Calu3 (cell line): ENCODE measurements around the gene GPLD1. TPM values are rescaled to one million over a fixed set of nuclear protein-coding genes. Genes with fewer than 3 reads are reported as not detected.

Source experiments
- BruUV-seq: library from RNA; stranded (reverse); fragments of 400-500 nt; replicated peaks from 2 replicates; lab custom pipeline; 2021; lab: Mats Ljungman, UMichigan
- CTCF ChIA-PET: fragments of 300-600 bp; sonication (Branson Sonifier 250); formaldehyde crosslinking; loops from one replicate; lab custom pipeline; 2022; ENCODE audit warnings: antibody characterized with exemption; lab: Charles Lee
- DNase-seq: peaks from one replicate; pipeline ENCODE4 v3.0.0; 2022
- H3K27ac Mint-ChIP-seq: one replicate; pipeline ENCODE4 v1.8.0; 2022; ENCODE audit warnings: mixed read lengths; ENCODE audit not compliant: unreplicated experiment
- H3K27me3 Mint-ChIP-seq: one replicate; pipeline ENCODE4 v1.8.0; 2022; ENCODE audit warnings: mixed read lengths; ENCODE audit not compliant: unreplicated experiment
- H3K36me3 Mint-ChIP-seq: one replicate; pipeline ENCODE4 v1.8.0; 2022; ENCODE audit warnings: mild to moderate bottlenecking, moderate library complexity, mixed read lengths; ENCODE audit not compliant: insufficient read depth, unreplicated experiment
- H3K4me1 Mint-ChIP-seq: one replicate; pipeline ENCODE4 v1.8.0; 2022; ENCODE audit warnings: mild to moderate bottlenecking, low read depth, mixed read lengths; ENCODE audit not compliant: unreplicated experiment
- H3K4me3 Mint-ChIP-seq: one replicate; pipeline ENCODE4 v1.8.0; 2022; ENCODE audit warnings: mild to moderate bottlenecking, low read depth, moderate library complexity, mixed read lengths; ENCODE audit not compliant: unreplicated experiment
- H3K9me3 Mint-ChIP-seq: one replicate; pipeline ENCODE4 v1.8.0; 2022; ENCODE audit warnings: low read depth, mixed read lengths; ENCODE audit not compliant: unreplicated experiment
- intact Hi-C: fragments of 100-400 bp; cut with micrococcal nuclease; formaldehyde crosslinking; loops from one replicate; pipeline ENCODE4 v1.10.0; 2022; ENCODE audit not compliant: unreplicated experiment
- total RNA-seq: library from RNA; stranded (reverse); gene quantifications from 2 replicates; pipeline ENCODE4 v1.2.3, GENCODE V29; 2022
- TF ChIP-seq, protein P1 (sequence below): fragments of 200-600 bp; IDR thresholded peaks from one replicate; pipeline ENCODE4 v1.8.0; 2022; ENCODE audit warnings: antibody characterized with exemption; ENCODE audit not compliant: unreplicated experiment

GPLD1 gene
- total RNA-seq, 1 experiment from 2014 or later, result 3.5 TPM

DNA sequence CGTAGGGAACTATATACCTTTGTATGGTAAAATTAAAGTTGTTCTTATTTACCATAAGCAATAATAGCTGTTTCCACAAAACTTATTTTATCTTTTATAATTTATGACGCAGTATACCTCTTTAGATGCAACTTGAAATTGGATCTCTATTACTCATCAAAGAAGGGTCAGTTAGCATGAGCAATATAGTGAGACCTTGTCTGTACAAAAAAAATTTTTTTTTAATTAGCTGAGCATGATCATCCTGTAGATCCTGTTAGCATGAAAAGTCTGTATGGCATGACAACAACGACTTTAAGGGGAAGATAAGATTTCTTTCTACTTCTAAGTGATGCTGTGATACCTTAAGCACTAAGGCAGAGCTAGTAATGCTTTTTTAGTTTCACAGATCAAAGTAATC is 11.3 kb upstream of the GPLD1 start:
- H3K9me3 Mint-ChIP-seq, result peaks cover 5% of the 10 kb centered on the region
- no TSS peak for BruUV-seq
- CTCF ChIA-PET, result no interaction called here
- no peak overlapping the region for H3K4me3 Mint-ChIP-seq
- intact Hi-C loops, result loop anchor here (10.0 kb wide), 1 partner anchor 216 kb away; no protein-coding TSS in a partner anchor
- H3K36me3 Mint-ChIP-seq, result peaks cover 13% of the 10 kb centered on the region
- TF ChIP-seq, protein P1, sequence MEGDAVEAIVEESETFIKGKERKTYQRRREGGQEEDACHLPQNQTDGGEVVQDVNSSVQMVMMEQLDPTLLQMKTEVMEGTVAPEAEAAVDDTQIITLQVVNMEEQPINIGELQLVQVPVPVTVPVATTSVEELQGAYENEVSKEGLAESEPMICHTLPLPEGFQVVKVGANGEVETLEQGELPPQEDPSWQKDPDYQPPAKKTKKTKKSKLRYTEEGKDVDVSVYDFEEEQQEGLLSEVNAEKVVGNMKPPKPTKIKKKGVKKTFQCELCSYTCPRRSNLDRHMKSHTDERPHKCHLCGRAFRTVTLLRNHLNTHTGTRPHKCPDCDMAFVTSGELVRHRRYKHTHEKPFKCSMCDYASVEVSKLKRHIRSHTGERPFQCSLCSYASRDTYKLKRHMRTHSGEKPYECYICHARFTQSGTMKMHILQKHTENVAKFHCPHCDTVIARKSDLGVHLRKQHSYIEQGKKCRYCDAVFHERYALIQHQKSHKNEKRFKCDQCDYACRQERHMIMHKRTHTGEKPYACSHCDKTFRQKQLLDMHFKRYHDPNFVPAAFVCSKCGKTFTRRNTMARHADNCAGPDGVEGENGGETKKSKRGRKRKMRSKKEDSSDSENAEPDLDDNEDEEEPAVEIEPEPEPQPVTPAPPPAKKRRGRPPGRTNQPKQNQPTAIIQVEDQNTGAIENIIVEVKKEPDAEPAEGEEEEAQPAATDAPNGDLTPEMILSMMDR, result no peak
- no peak for DNase-seq
- H3K27me3 Mint-ChIP-seq, result no peaks in the 10 kb centered on the region
- peaks cover 37% of the 10 kb centered on the region for H3K4me1 Mint-ChIP-seq
- no peak overlapping the region for H3K27ac Mint-ChIP-seq

DNA sequence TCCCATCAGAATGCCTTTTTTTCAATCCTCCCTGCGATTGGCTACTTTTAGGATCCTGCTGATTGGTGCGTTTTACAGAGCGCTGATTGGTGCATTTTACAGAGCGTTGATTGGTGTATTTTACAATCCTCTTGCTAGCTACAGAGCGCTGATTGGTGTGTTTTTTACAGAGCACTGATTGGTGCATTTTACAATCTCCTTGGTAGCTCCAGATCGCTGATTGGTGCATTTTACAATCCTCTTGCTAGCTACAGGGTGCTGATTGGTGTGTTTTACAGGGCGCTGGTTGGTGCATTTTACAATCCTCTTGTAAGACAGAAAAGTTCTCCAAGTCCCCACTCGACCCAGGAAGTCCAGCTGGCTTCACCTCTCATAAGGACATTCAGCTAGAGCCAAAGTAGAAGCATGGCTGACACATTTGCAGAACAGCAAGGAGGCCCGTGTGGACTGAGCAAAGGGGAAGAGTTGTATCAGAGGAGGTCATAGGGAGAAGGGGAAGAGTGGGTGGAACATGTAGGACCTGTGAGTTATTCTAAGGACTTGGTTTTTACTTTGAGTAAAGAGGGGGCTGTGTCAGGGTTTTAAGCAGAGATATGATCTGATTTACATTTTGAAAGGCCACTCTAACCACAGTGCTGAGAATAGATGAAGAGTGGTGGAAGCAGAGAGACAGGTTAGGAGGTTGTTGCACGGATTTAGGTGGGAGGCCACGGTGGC is 8.0 kb upstream of the GPLD1 start:
- intact Hi-C loops, result no loop called here
- Mint-ChIP-seq H3K4me3 (no peak overlapping the region), H3K4me1 (peaks cover 19% of the 10 kb centered on the region), H3K27ac (no peak overlapping the region), H3K27me3 (no peaks in the 10 kb centered on the region), H3K36me3 (peaks cover 14% of the 10 kb centered on the region), H3K9me3 (peaks cover 5% of the 10 kb centered on the region)
- no TSS peak for BruUV-seq
- CTCF ChIA-PET, result interaction anchor here (0.6 kb wide), 1 partner anchor 482 kb away, joined by 9 read pairs; no protein-coding TSS in a partner anchor
- TF ChIP-seq, protein P1, result no peak
- DNase-seq, result no peak

DNA sequence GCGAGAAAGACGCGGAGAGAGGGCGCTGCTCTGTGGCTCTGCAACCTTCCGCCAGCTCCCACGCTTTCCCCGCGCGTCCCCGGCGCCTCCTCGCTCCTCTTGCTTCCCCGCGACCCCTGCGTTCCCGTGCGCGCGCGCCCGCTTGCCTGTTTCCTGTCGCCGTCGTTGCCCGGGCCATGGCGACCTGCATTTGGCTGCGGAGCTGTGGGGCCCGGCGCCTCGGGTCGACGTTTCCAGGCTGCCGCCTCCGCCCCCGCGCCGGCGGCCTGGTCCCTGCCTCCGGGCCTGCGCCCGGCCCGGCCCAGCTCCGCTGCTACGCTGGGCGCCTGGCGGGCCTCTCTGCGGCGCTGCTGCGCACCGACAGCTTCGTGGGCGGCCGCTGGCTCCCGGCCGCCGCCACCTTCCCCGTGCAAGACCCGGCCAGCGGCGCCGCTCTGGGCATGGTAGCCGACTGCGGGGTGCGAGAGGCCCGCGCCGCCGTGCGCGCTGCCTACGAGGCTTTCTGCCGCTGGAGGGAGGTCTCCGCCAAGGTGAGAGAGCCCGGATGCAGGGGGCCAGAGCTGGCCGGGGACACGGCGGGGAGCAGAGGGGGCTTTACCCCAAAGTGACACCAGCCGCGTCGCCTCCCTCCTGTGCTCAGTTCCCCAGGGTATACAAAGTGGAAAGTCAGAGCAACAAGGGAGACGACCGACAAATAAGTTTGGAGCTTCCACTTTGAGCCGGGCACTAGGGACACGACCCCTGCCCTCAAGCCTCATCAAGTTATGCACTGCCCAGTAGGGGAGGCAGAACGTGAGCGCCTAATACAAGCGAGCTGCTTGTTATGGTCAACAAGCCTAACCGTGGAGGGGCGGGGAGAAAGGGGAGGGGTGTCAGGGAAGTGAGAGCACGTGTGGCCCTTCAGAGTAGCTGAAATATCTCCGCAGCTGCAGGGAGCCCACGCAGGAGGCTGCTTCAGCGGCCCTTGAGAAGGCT is 5.7 kb upstream of the GPLD1 start, which contains the start of gene ALDH5A1:
Gene ALDH5A1, plus strand, starts transcription at position 149 of the 975 bp plus-strand sequence. Its CDS starts 28 bp downstream, at position 177.
- H3K27ac Mint-ChIP-seq, result no peak within 1 kb of the TSS
- no peaks in the 10 kb centered on the region for H3K27me3 Mint-ChIP-seq
- intact Hi-C loops, result loop anchor here (1.0 kb wide), 1 partner anchor 26 kb away; no protein-coding TSS in a partner anchor
- peak; percentile 85 for DNase-seq
- TF ChIP-seq, protein P1, result peak; percentile 16
- peaks cover 12% of the 10 kb centered on the region for H3K4me1 Mint-ChIP-seq
- peak within 1 kb of the TSS; percentile 84 for H3K4me3 Mint-ChIP-seq
- peaks cover 14% of the 10 kb centered on the region for H3K36me3 Mint-ChIP-seq
- peaks cover 5% of the 10 kb centered on the region for H3K9me3 Mint-ChIP-seq
- CTCF ChIA-PET, result interaction anchor here (0.5 to 2.1 kb wide), 11 partner anchors 10 to 212 kb away, joined by 3 to 30 read pairs (median 4); no protein-coding TSS in a partner anchor
- BruUV-seq, result no TSS peak
